ENCODE results near the gene NPB.

Gene NPB

GRCh38 chr17:81940538-81941483 is 38.8 kb downstream of the NPB start:
- Mint-ChIP-seq H3K27ac (no peak overlapping the region), H3K36me3 (ENCODE audit: low read depth) (peaks cover 2% of the 10 kb centered on the region), H3K9me3 (no peaks in the 10 kb centered on the region), H3K27me3 (peaks cover 4% of the 10 kb centered on the region), H3K4me3 (no peak overlapping the region), H3K4me1 (peaks cover 12% of the 10 kb centered on the region)
- DNase-seq: no peak
- ATAC-seq: no peak

- H3K4me1 Mint-ChIP-seq: peaks cover 6% of the 10 kb centered on the region
- H3K4me3 Mint-ChIP-seq: no peak overlapping the region
- H3K9me3 Mint-ChIP-seq: no peaks in the 10 kb centered on the region
- peaks cover 4% of the 10 kb centered on the region for H3K27me3 Mint-ChIP-seq
- no peak for ATAC-seq
- H3K36me3 Mint-ChIP-seq (ENCODE audit: low read depth): no peaks in the 10 kb centered on the region
- DNase-seq: no peak
- no peak overlapping the region for H3K27ac Mint-ChIP-seq
These were observed 39.6 kb downstream of the NPB start for GRCh38 chr17:81941484-81942166.

GRCh38 chr17:81942167-81942553 is 40.1 kb downstream of the NPB start:
- DNase-seq (no peak), ATAC-seq (no peak)
- Mint-ChIP-seq H3K9me3 (no peaks in the 10 kb centered on the region), H3K27me3 (peaks cover 4% of the 10 kb centered on the region), H3K36me3 (ENCODE audit: low read depth) (no peaks in the 10 kb centered on the region), H3K4me3 (no peak overlapping the region), H3K4me1 (peaks cover 5% of the 10 kb centered on the region), H3K27ac (no peak overlapping the region)

- Mint-ChIP-seq H3K36me3 (ENCODE audit: low read depth) (no peaks in the 10 kb centered on the region), H3K27ac (no peak overlapping the region), H3K4me3 (no peak overlapping the region), H3K9me3 (no peaks in the 10 kb centered on the region), H3K27me3 (peaks cover 4% of the 10 kb centered on the region), H3K4me1 (no peaks in the 10 kb centered on the region)
- no peak for DNase-seq
- no peak for ATAC-seq
These were observed 42.8 kb downstream of the NPB start for GRCh38 chr17:81944858-81945257.

GRCh38 chr17:81947189-81947588 is 45.2 kb downstream of the NPB start, which contains the start of gene MYADML2:
Gene MYADML2 (minus strand): TSS chr17:81947233. CDS start chr17:81941741, 5,492 bp downstream.
- ATAC-seq (no peak), DNase-seq (no peak)
- Mint-ChIP-seq H3K36me3 (ENCODE audit: low read depth) (no peaks in the 10 kb centered on the region), H3K4me1 (no peaks in the 10 kb centered on the region), H3K9me3 (no peaks in the 10 kb centered on the region), H3K27me3 (peaks cover 2% of the 10 kb centered on the region), H3K4me3 (no peak within 1 kb of the TSS), H3K27ac (no peak within 1 kb of the TSS)

GRCh38 chr17:81948635-81949378 is 46.8 kb downstream of the NPB start:
- ATAC-seq (no peak), DNase-seq (no peak)
- Mint-ChIP-seq H3K9me3 (no peaks in the 10 kb centered on the region), H3K4me1 (no peaks in the 10 kb centered on the region), H3K27ac (no peak overlapping the region), H3K36me3 (ENCODE audit: low read depth) (no peaks in the 10 kb centered on the region), H3K4me3 (no peak overlapping the region), H3K27me3 (no peaks in the 10 kb centered on the region)

- Mint-ChIP-seq H3K36me3 (ENCODE audit: low read depth) (no peaks in the 10 kb centered on the region), H3K9me3 (no peaks in the 10 kb centered on the region), H3K27me3 (no peaks in the 10 kb centered on the region), H3K4me3 (no peak overlapping the region), H3K4me1 (no peaks in the 10 kb centered on the region), H3K27ac (no peak overlapping the region)
- no peak for ATAC-seq
- DNase-seq: no peak
These were observed 48.5 kb downstream of the NPB start for GRCh38 chr17:81950501-81950900.

- H3K4me1 Mint-ChIP-seq: no peaks in the 10 kb centered on the region
- no peak for ATAC-seq
- no peak overlapping the region for H3K4me3 Mint-ChIP-seq
- no peaks in the 10 kb centered on the region for H3K9me3 Mint-ChIP-seq
- H3K27me3 Mint-ChIP-seq: no peaks in the 10 kb centered on the region
- H3K36me3 Mint-ChIP-seq (ENCODE audit: low read depth): no peaks in the 10 kb centered on the region
- no peak overlapping the region for H3K27ac Mint-ChIP-seq
- DNase-seq: no peak
These were observed 50.0 kb downstream of the NPB start for GRCh38 chr17:81951785-81952684.

Data from activated naive CD8-positive, alpha-beta T cell treated with anti-CD3 and anti-CD28 coated beads, Interleukin-2, amount 50 U/mL, for 24 hours (primary cell).